ENCODE measurements around the gene CREB3L1. TPM values are rescaled to one million over a fixed set of nuclear protein-coding genes. Genes with fewer than 3 reads are reported as not detected.

The CREB3L1 gene
- polyA plus RNA-seq, 1 experiment, result 39.4 TPM

- POLR2A ChIA-PET, result interaction anchor here (0.7 to 1.0 kb wide), 2 partner anchors 22 to 24 kb away, joined by 7 read pairs; no protein-coding TSS in a partner anchor
- no peak overlapping the region for H3K4me3 ChIP-seq (ENCODE audit: low read depth, low read length)
- no peaks in the 10 kb centered on the region for H3K36me3 ChIP-seq (ENCODE audit: control insufficient read depth, insufficient read depth, low read length)
- TF ChIP-seq CTCF (IDR thresholded peaks at IDR 0.05; ENCODE audit: insufficient read depth, low read depth, low read length), result no peak
- H3K27me3 ChIP-seq (ENCODE audit: control insufficient read depth, insufficient read depth, low read length), result no peaks in the 10 kb centered on the region
- CTCF ChIA-PET, result interaction anchor here (0.7 to 5.7 kb wide), 8 partner anchors 10 to 65 kb away, joined by 3 to 23 read pairs (median 6); partner anchors contain the start of gene CREB3L1
- no peak for DNase-seq (ENCODE audit: low read depth)
Measured at GRCh38 chr11:46249103-46249937, 28.1 kb upstream of the CREB3L1 start.

- Histone ChIP-seq H3K4me3 (ENCODE audit: low read depth, low read length) (no peak overlapping the region), H3K36me3 (ENCODE audit: control insufficient read depth, insufficient read depth, low read length) (no peaks in the 10 kb centered on the region), H3K27me3 (ENCODE audit: control insufficient read depth, insufficient read depth, low read length) (no peaks in the 10 kb centered on the region)
- DNase-seq (ENCODE audit: low read depth), result no peak
- ChIA-PET CTCF (interaction anchor here (0.6 to 5.7 kb wide), 6 partner anchors 12 to 83 kb away, joined by 3 to 23 read pairs (median 8); partner anchors contain the start of gene CREB3L1), POLR2A (no interaction called here)
- TF ChIP-seq CTCF (IDR thresholded peaks at IDR 0.05; ENCODE audit: insufficient read depth, low read depth, low read length), result no peak
Measured at GRCh38 chr11:46249938-46250744, 27.3 kb upstream of the CREB3L1 start.

- no peak for TF ChIP-seq CTCF (IDR thresholded peaks at IDR 0.05; ENCODE audit: insufficient read depth, low read depth, low read length)
- Histone ChIP-seq H3K4me3 (ENCODE audit: low read depth, low read length) (no peak overlapping the region), H3K27me3 (ENCODE audit: control insufficient read depth, insufficient read depth, low read length) (no peaks in the 10 kb centered on the region), H3K36me3 (ENCODE audit: control insufficient read depth, insufficient read depth, low read length) (no peaks in the 10 kb centered on the region)
- POLR2A ChIA-PET, result no interaction called here
- CTCF ChIA-PET, result interaction anchor here (0.6 to 5.7 kb wide), 5 partner anchors 12 to 82 kb away, joined by 3 to 23 read pairs (median 10); partner anchors contain the start of gene CREB3L1
- no peak for DNase-seq (ENCODE audit: low read depth)
Measured at GRCh38 chr11:46250745-46251052, 26.8 kb upstream of the CREB3L1 start.

GRCh38 chr11:46251954-46252353 lies 25.5 kb upstream of the CREB3L1 start:
- ChIA-PET POLR2A (no interaction called here), CTCF (interaction anchor here (5.7 kb wide), 1 partner anchor 26 kb away, joined by 23 read pairs; the partner anchor contains the start of gene CREB3L1)
- TF ChIP-seq CTCF (IDR thresholded peaks at IDR 0.05; ENCODE audit: insufficient read depth, low read depth, low read length), result no peak
- no peaks in the 10 kb centered on the region for H3K27me3 ChIP-seq (ENCODE audit: control insufficient read depth, insufficient read depth, low read length)
- no peak for DNase-seq (ENCODE audit: low read depth)
- no peaks in the 10 kb centered on the region for H3K36me3 ChIP-seq (ENCODE audit: control insufficient read depth, insufficient read depth, low read length)
- no peak overlapping the region for H3K4me3 ChIP-seq (ENCODE audit: low read depth, low read length)

GRCh38 chr11:46252373-46252914 lies 25.0 kb upstream of the CREB3L1 start:
- POLR2A ChIA-PET, result no interaction called here
- no peaks in the 10 kb centered on the region for H3K36me3 ChIP-seq (ENCODE audit: control insufficient read depth, insufficient read depth, low read length)
- DNase-seq (ENCODE audit: low read depth), result no peak
- TF ChIP-seq CTCF (IDR thresholded peaks at IDR 0.05; ENCODE audit: insufficient read depth, low read depth, low read length), result no peak
- no peaks in the 10 kb centered on the region for H3K27me3 ChIP-seq (ENCODE audit: control insufficient read depth, insufficient read depth, low read length)
- CTCF ChIA-PET, result no interaction called here
- H3K4me3 ChIP-seq (ENCODE audit: low read depth, low read length), result no peak overlapping the region
